Muscle of leg (tissue), 11 donors: ENCODE measurements around the gene ASNSD1. TPM values are rescaled to one million over a fixed set of nuclear protein-coding genes. Genes with fewer than 3 reads are reported as not detected.

ENCODE experiments used
- DNase-seq: peaks from one replicate; pipeline ENCODE4 v3.0.0; 2013
- H3K27ac ChIP-seq: one replicate; pipeline ENCODE4 v1.5.1; 2013; ENCODE audit warnings: mild to moderate bottlenecking, low read length, control low read depth
- H3K27me3 ChIP-seq: one replicate; pipeline ENCODE4 v1.6.1; 2013; ENCODE audit warnings: low read length; ENCODE audit not compliant: control insufficient read depth, insufficient read depth
- H3K36me3 ChIP-seq: one replicate; pipeline ENCODE4 v1.6.1; 2013; ENCODE audit warnings: low read length; ENCODE audit not compliant: control insufficient read depth, insufficient read depth
- H3K4me1 ChIP-seq: one replicate; pipeline ENCODE4 v1.6.1; 2013; ENCODE audit warnings: low read length; ENCODE audit not compliant: control insufficient read depth, insufficient read depth
- H3K4me3 ChIP-seq: one replicate; pipeline ENCODE4 v1.5.1; 2013; ENCODE audit warnings: low read length, control low read depth
- H3K9me3 ChIP-seq: replicated peaks from 2 replicates; pipeline ENCODE4 v1.6.1; 2013; ENCODE audit warnings: low read depth, low read length; ENCODE audit not compliant: control insufficient read depth
- WGBS: methylation state at CpG from one replicate; pipeline ENCODE4 v1.1.5; 2013; ENCODE audit warnings: missing lambda C conversion rate; ENCODE audit not compliant: insufficient coverage; 5-methylcytosine and 5-hydroxymethylcytosine counted together
- polyA plus RNA-seq, 8 donors: library from polyadenylated mRNA; unstranded; fragments of 120-200 nt; gene quantifications; one replicate each; pipeline versions ENCODE4 v1.2.1 to v1.2.3, GENCODE V29; 2013; ENCODE audit warnings: inconsistent platforms in 1 of 8, low replicate concordance in 1 of 8; ENCODE audit not compliant: insufficient read length in 8 of 8, insufficient read depth in 1 of 8
- total RNA-seq: library from RNA; stranded (reverse); fragments of 120-200 nt; gene quantifications from one replicate; pipeline ENCODE4 v1.2.4, GENCODE V29; 2013

The ASNSD1 gene
- total and polyA plus RNA-seq, 9 donors, result 32.1 to 49.7 (median 38.5) TPM

- Histone ChIP-seq H3K36me3 (no peaks in the 10 kb centered on the region), H3K9me3 (no peaks in the 10 kb centered on the region), H3K27me3 (no peaks in the 10 kb centered on the region), H3K4me1 (no peaks in the 10 kb centered on the region), H3K4me3 (no peak overlapping the region), H3K27ac (no peak overlapping the region)
- DNase-seq, result no peak
- WGBS, result no CpG with 5 or more reads among the region's 4 CpGs
Measured at GRCh38 chr2:189719571-189719970, 58.3 kb downstream of the ASNSD1 start.

Other genes starting within 250 kb of the ASNSD1 start
- gene WDR75, start 220.0 kb upstream of the ASNSD1 start, total RNA-seq, result 39.6 TPM
- 10 to 100 TPM; 29.1 to 38.4 (median 34.0) TPM for gene WDR75, start 220.0 kb upstream of the ASNSD1 start, polyA plus RNA-seq
- 37.4 TPM for gene SLC40A1, start 80.7 kb upstream of the ASNSD1 start, total RNA-seq
- 10 to 100 TPM; 36.6 to 65.9 (median 47.1) TPM for gene SLC40A1, start 80.7 kb upstream of the ASNSD1 start, polyA plus RNA-seq
- gene ANKAR, start 13.2 kb downstream of the ASNSD1 start, total RNA-seq, result 16.3 TPM
- 1 to 10 TPM; 3.7 to 8.9 (median 5.2) TPM for gene ANKAR, start 13.2 kb downstream of the ASNSD1 start, polyA plus RNA-seq
- gene OSGEPL1, start 101.3 kb downstream of the ASNSD1 start, total RNA-seq, result 13.1 TPM
- 10 to 100 TPM in 6 of 8 donors, 1 to 10 TPM in 2; 9.2 to 14.2 (median 11.1) TPM for gene OSGEPL1, start 101.3 kb downstream of the ASNSD1 start, polyA plus RNA-seq
- 47.4 TPM for gene ORMDL1, start 122.9 kb downstream of the ASNSD1 start, total RNA-seq
- 10 to 100 TPM; 41.1 to 54.1 (median 45.4) TPM for gene ORMDL1, start 122.9 kb downstream of the ASNSD1 start, polyA plus RNA-seq
- gene PMS1, start 123.0 kb downstream of the ASNSD1 start, total RNA-seq, result 26.1 TPM
- 10 to 100 TPM; 21.6 to 33.3 (median 25.2) TPM for gene PMS1, start 123.0 kb downstream of the ASNSD1 start, polyA plus RNA-seq